22Rv1 (cell line): ENCODE measurements around the gene VDAC2.
"Not testable (repeated sequence)": the region's sequence is repeated elsewhere in the genome, so short reads cannot be mapped to it uniquely, and the experiment has no call there.

ENCODE experiments used
- H3K27ac ChIP-seq: fragments of 450-650 bp; 2 replicates; pipeline ENCODE4 v1.5.1; 2017
- ZFX ChIP-seq: fragments of 450-650 bp; IDR thresholded peaks from 2 replicates; pipeline ENCODE4 v1.6.1; 2017; ENCODE audit warnings: antibody characterized with exemption, borderline replicate concordance
- TF ChIP-seq, protein P1 (sequence below): fragments of 450-650 bp; IDR thresholded peaks from 2 replicates; pipeline ENCODE4 v1.5.1; 2017; ENCODE audit warnings: mild to moderate bottlenecking

VDAC2 gene

DNA sequence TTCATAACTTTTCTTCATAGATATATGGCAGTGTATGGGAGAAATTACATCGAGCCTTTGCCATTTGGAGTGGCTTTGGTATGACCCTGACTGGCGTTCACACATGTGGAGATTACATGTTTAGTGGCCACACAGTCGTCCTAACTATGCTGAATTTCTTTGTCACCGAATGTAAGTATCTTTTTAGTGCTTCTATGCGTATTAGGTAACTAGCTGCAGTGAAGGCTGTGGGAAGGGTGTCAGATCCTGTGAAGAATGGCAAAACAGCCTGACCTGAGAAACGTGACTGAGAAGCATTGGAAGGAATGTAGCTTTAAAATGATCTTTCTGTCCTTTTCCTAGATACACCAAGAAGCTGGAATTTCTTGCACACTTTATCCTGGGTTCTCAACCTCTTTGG is 34.5 kb upstream of the VDAC2 start:
- TF ChIP-seq ZFX = no peak
- TF ChIP-seq, protein P1, sequence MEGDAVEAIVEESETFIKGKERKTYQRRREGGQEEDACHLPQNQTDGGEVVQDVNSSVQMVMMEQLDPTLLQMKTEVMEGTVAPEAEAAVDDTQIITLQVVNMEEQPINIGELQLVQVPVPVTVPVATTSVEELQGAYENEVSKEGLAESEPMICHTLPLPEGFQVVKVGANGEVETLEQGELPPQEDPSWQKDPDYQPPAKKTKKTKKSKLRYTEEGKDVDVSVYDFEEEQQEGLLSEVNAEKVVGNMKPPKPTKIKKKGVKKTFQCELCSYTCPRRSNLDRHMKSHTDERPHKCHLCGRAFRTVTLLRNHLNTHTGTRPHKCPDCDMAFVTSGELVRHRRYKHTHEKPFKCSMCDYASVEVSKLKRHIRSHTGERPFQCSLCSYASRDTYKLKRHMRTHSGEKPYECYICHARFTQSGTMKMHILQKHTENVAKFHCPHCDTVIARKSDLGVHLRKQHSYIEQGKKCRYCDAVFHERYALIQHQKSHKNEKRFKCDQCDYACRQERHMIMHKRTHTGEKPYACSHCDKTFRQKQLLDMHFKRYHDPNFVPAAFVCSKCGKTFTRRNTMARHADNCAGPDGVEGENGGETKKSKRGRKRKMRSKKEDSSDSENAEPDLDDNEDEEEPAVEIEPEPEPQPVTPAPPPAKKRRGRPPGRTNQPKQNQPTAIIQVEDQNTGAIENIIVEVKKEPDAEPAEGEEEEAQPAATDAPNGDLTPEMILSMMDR = no peak

DNA sequence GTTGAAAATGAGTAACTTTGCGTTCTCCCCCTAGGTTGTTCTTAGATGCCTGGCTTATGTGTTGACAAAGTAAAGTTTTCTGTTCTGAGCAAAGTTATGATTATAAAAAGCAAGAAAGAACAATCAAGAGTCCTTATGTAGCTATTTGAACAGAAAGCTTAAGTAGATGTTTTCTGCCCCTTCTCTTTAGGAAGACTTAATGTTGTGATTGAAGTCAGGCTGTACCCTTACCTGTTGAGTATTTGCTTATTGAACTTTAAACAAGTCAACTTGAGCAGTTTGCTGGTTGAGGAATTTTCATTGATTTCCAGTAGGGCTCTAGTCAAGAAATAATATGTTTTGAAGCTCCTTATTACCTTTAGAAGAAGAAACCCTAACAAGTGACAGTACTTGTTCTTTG is 33.9 kb upstream of the VDAC2 start:
- TF ChIP-seq, protein P1 = no peak
- no peak for TF ChIP-seq ZFX
- H3K27ac ChIP-seq = no peak overlapping the region

More for the DNA sequence above, 34.5 kb upstream of the VDAC2 start:
- no peak overlapping the region for H3K27ac ChIP-seq

DNA sequence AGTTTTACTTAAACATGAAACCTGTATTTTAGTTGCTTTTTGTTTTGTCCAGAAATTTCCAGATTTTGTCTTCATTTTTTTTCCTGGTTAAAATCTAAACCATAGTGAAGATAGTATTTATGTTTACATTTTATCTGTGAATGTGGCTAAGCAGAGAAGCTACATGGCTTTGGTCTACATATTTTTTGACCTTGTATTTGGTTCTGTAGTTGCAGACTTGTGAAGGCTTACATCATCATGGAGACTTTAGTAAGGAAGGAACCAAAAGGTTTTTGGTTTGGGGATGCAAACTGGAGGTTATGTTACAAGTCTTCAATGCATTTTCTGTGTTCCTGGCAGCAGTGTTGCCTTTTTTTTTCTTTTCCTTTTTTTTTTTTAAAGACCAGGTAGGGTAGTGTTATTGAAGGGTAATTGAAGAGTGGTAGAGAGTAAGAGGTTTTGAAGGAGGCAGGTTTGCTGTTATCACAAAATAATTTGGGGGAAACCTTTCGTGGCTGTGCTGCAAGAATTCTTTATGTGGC is 30.9 kb upstream of the VDAC2 start:
- no peak overlapping the region for H3K27ac ChIP-seq
- TF ChIP-seq, protein P1 = no peak
- no peak for TF ChIP-seq ZFX

DNA sequence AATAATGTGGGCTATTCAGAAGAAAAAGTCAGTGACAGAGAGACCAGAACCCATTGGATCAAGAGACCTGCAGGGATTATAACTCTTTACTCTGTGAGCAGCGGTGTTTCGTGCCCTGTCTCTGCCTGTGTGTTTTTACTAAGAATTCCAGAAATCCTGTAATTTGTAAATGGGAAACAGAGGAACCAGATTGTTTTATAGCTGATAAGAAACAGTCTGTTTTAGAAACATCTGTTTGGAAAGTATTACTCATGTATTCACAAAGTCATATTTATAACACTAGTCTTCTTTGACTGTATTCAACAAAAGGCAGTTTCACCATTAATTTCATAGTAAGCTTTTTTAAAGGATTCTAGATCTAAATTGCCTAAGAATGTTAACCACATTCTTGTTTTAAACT is 30.0 kb upstream of the VDAC2 start:
- no peak for TF ChIP-seq ZFX
- TF ChIP-seq, protein P1 = no peak
- H3K27ac ChIP-seq = no peak overlapping the region

DNA sequence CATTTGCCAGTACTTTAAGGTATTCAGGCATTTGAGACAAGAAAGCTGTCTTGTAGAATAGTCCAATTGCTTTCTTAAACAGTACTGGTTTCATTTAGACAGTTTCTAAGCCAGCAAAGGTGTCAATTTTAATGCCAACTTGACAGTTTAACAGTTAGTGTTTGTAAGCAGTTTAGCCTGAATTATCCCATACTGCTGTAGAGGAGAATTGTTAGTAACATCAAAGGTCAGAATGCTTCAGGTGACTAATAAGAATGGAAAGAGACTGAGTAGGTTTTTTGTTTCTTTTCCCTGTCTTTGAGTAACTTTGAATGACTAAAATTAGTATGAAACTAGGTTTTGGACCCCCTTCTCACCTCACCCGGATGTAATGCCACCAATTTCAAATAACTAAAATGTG is 29.5 kb upstream of the VDAC2 start:
- TF ChIP-seq, protein P1 = no peak
- TF ChIP-seq ZFX = no peak
- no peak overlapping the region for H3K27ac ChIP-seq

DNA sequence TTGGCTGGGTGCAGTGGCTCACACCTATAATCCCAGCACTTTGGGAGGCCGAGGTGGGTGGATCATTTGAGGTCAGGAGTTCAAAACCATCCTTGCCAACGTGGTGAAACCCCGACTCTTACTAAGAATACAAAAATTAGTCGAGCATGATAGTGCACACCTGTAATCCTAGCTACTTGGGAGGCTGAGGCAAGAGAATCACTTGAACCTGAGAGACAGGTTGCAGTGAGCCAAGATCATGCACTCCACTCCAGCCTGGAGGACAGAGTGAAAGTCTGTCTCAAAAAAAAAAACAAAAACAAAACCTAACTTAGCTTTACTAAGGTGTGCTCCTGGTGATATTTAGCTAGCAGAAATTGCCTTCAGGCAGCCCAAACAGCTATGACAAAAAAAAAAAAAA is 24.3 kb upstream of the VDAC2 start:
- H3K27ac ChIP-seq = no peak overlapping the region
- no peak for TF ChIP-seq ZFX
- TF ChIP-seq, protein P1 = no peak

DNA sequence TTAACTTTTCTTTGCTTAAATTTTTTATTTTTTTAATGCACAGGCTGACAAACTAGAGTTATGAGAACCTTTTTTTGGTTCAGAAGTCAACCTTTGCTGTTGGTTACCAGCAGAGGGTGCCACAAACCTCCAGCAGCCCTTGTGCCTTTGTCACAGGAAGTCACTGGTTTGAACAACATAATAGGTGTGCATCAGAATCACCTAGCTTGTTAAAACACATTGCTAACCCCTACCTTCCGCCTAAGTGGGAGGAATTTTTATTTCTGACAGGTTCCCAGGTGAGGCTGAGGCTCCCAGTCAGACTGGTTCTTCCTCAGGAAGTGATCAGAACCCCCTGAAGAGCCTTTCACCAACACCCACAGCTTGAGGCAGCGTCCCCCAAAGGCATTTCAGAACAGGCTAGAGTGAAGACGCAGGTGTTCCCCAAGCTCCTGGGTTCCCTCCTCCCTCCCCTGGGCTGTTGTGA is 22.6 kb upstream of the VDAC2 start:
- TF ChIP-seq, protein P1 = peak; percentile 81
- no peak for TF ChIP-seq ZFX
- H3K27ac ChIP-seq = no peak overlapping the region

DNA sequence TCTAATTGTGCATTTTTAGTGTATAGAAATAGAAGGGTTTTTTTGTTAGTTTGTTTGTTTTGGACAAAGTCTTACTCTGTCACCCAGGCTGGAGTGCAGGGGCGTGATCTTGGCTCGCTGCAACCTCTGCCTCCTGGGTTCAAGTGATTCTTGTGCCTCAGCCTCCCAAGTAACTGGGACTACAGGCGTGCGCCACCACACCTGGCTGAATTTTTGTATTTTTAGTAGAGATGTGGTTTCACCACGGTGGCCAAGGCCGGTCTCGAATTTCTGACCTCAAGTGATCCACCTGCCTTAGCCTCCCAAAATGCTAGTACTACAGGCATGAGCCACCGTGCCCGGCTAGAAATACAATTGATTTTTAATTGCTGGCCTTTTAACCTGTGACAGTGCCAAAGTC is 22.1 kb upstream of the VDAC2 start:
- not testable (repeated sequence) for H3K27ac ChIP-seq
